ENCODE data around the gene ZBTB1.
A peak's percentile ranks its signal among the peaks of the same experiment; 100 is the strongest.

ZBTB1 gene

DNA sequence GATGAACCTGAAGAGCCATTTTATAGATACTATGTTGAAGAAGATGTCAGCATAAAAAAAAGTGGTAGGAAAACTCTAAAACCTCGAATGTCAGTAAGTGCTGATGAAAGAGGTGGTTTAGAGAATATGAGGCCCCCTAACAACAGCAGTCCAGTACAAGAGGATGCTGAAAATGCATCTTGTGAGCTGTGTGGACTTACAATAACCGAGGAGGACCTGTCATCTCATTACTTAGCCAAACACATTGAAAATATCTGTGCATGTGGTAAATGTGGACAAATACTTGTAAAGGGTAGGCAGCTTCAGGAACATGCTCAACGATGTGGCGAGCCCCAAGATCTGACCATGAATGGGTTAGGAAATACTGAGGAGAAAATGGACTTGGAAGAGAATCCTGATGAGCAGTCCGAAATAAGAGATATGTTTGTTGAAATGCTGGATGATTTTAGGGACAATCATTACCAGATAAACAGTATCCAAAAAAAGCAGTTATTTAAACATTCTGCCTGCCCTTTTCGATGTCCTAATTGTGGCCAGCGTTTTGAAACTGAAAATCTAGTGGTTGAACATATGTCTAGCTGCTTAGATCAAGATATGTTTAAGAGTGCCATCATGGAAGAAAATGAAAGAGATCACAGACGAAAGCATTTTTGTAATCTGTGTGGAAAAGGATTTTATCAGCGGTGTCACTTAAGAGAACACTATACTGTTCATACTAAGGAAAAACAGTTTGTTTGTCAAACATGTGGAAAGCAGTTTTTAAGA lies 18.2 kb downstream of the ZBTB1 start:
- H3K4me3 ChIP-seq (ENCODE audit: low read depth, low read length): no peak overlapping the region
- TF ChIP-seq, protein P1, sequence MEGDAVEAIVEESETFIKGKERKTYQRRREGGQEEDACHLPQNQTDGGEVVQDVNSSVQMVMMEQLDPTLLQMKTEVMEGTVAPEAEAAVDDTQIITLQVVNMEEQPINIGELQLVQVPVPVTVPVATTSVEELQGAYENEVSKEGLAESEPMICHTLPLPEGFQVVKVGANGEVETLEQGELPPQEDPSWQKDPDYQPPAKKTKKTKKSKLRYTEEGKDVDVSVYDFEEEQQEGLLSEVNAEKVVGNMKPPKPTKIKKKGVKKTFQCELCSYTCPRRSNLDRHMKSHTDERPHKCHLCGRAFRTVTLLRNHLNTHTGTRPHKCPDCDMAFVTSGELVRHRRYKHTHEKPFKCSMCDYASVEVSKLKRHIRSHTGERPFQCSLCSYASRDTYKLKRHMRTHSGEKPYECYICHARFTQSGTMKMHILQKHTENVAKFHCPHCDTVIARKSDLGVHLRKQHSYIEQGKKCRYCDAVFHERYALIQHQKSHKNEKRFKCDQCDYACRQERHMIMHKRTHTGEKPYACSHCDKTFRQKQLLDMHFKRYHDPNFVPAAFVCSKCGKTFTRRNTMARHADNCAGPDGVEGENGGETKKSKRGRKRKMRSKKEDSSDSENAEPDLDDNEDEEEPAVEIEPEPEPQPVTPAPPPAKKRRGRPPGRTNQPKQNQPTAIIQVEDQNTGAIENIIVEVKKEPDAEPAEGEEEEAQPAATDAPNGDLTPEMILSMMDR (conservative IDR thresholded peaks at IDR 0.05; ENCODE audit: low read depth, low read length): no peak
- no peak for DNase-seq (ENCODE audit: low read depth)

DNA sequence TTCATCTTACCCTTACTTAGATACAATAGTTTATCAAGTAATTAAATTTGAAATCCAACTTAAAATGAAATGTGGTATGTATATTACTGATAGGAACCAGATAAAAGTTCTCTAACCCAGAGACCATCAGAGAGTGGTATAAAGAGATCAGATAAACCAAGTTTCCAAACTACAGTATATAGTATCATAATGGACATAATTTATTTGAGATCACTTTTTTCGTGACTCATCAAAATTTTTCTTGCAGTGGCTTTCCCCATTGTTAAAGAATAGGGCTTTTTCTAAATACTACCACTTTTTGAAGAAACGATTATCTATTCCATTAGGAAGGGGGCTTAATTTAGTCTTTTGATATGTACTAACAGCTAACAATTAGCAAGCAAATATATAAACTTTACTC lies 20.8 kb downstream of the ZBTB1 start:
- H3K4me3 ChIP-seq (ENCODE audit: low read depth, low read length): no peak overlapping the region
- no peak for DNase-seq (ENCODE audit: low read depth)
- TF ChIP-seq, protein P1 (conservative IDR thresholded peaks at IDR 0.05; ENCODE audit: low read depth, low read length): no peak

DNA sequence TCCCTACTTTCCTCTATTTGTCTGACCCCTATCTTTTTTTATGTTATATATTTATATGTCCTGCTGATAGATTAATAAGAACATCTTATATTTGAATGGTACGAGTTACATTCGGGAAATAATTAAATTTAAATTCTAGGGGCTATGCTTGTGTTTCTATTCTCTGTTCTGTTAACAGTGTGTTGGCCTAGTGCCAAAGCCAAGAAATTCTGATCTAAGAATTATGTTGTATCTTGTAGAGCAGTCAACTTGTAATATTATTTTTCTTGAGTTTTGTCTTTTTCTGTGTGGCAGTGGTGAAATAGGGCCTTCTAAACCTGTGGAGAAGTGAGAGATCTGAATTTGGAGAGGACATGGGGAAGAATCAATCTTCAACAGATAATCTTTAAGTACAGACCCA lies 27.0 kb downstream of the ZBTB1 start:
- no peak overlapping the region for H3K4me3 ChIP-seq (ENCODE audit: low read depth, low read length)
- DNase-seq (ENCODE audit: low read depth): no peak
- TF ChIP-seq, protein P1 (conservative IDR thresholded peaks at IDR 0.05; ENCODE audit: low read depth, low read length): no peak

DNA sequence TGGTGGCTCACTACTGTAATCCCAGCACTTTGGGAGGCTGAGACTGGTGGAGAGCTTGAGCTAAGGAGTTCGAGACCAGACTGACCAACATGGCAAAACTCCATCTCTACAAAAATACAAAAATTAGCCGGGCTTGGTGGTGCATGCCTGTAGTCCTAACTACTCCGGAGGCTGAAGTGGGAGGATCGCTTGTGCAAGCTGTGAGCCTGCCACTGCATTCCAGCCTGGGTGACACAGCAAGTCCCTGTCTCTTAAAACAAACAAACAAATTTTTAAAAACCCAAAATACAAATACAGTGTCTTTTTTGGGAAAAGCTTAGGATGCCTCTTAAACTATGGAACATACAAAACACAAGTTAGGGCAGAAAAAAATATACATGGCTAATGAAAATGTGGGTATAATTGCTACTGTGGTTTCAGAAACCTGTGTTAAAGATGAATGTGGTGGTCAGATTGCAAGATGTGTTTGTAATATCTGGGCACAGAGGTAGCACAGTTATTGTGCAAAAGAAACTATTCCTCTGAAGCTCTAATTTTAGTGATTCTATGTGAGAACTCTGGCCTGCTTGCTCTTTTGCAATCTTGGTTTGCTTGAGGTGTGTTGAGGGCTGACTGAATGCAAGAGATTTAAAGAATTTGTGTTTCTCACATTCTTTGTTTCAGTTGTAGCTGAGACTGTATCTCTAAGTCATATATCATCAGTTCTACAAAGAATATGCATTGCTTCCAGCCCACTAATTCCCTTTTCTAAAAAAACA lies 32.1 kb downstream of the ZBTB1 start:
- H3K4me3 ChIP-seq (ENCODE audit: low read depth, low read length): no peak overlapping the region
- TF ChIP-seq, protein P1 (conservative IDR thresholded peaks at IDR 0.05; ENCODE audit: low read depth, low read length): no peak
- peak; percentile 81 for DNase-seq (ENCODE audit: low read depth)

DNA sequence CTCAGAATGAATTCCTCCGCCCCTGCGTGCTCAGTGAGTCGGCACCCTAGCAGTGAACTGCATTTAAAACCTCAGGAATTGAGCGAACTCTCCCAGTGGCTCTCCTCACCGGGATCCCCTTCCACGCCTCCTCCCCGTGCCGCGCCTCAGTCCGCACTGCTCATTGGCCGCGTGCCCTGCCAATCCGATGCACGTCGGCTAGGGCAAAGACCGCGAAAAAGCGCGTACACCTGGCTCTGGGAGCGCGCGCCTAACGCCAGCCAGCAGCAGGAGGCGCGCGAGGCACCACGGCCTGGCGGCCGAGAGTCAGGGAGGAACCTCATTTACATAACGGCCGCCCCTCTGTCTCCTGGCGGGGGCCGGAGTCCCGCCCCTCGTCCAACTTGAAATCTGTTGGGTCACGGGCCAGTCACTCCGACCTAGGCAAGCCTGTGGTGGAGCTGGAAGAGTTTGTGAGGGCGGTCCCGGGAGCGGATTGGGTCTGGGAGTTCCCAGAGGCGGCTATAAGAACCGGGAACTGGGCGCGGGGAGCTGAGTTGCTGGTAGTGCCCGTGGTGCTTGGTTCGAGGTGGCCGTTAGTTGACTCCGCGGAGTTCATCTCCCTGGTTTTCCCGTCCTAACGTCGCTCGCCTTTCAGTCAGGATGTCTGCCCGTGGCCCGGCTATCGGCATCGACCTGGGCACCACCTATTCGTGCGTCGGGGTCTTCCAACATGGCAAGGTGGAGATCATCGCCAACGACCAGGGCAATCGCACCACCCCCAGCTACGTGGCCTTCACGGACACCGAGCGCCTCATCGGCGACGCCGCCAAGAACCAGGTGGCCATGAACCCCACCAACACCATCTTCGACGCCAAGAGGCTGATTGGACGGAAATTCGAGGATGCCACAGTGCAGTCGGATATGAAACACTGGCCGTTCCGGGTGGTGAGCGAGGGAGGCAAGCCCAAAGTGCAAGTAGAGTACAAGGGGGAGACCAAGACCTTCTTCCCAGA lies 35.9 kb downstream of the ZBTB1 start, which contains the start of gene HSPA2:
Gene HSPA2, plus strand, starts transcription at position 534 of the 995 bp plus-strand sequence. Its CDS starts 109 bp downstream, at position 643.
- DNase-seq (ENCODE audit: low read depth): peak; percentile 100
- TF ChIP-seq, protein P1 (conservative IDR thresholded peaks at IDR 0.05; ENCODE audit: low read depth, low read length): peak; percentile 83
- H3K4me3 ChIP-seq (ENCODE audit: low read depth, low read length): peak within 1 kb of the TSS; percentile 64

DNA sequence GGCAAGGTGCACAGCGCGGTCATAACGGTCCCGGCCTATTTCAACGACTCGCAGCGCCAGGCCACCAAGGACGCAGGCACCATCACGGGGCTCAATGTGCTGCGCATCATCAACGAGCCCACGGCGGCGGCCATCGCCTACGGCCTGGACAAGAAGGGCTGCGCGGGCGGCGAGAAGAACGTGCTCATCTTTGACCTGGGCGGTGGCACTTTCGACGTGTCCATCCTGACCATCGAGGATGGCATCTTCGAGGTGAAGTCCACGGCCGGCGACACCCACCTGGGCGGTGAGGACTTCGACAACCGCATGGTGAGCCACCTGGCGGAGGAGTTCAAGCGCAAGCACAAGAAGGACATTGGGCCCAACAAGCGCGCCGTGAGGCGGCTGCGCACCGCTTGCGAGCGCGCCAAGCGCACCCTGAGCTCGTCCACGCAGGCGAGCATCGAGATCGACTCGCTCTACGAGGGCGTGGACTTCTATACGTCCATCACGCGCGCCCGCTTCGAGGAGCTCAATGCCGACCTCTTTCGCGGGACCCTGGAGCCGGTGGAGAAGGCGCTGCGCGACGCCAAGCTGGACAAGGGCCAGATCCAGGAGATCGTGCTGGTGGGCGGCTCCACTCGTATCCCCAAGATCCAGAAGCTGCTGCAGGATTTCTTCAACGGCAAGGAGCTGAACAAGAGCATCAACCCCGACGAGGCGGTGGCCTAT lies 36.8 kb downstream of the ZBTB1 start:
- H3K4me3 ChIP-seq (ENCODE audit: low read depth, low read length): peak overlapping the region; percentile 46
- TF ChIP-seq, protein P1 (conservative IDR thresholded peaks at IDR 0.05; ENCODE audit: low read depth, low read length): no peak
- DNase-seq (ENCODE audit: low read depth): peak; percentile 21

All from choroid plexus epithelial cell (primary cell).